Hematopoietic multipotent progenitor cell treated with erythropoietin and hydrocortisone succinate and interleukin-3 and kit ligand, for 4 days (in vitro differentiated cells): Measurements from ENCODE around the gene OR6C76.
"Not testable (repeated sequence)": the region's sequence is repeated elsewhere in the genome, so short reads cannot be mapped to it uniquely, and the experiment has no call there.

ENCODE experiments used
- DNase-seq: peaks from one replicate; pipeline ENCODE4 v3.0.0-alpha.2; 2015

Gene OR6C76

DNA sequence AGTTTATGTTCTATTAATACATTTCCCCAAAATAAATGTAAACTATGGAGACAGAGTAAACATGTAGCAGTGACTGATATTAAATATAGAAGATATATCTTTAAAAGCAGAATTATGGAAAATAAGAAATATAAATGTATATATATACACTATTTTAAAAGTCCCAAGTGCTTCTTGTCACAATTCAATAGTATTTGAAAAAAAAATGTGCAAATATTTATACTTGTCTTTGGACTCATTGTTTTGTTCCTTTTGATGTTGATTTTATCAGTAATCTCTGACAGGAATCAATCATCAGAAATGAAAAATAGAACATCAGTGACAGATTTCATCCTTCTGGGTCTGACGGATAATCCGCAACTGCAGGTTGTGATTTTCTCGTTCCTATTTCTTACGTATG, at the start of gene OR6C76:
Gene OR6C76 (plus strand): TSS at position 301 of the 400 bp plus-strand sequence. CDS start 0 bp downstream, at position 301.
- DNase-seq = no peak

DNA sequence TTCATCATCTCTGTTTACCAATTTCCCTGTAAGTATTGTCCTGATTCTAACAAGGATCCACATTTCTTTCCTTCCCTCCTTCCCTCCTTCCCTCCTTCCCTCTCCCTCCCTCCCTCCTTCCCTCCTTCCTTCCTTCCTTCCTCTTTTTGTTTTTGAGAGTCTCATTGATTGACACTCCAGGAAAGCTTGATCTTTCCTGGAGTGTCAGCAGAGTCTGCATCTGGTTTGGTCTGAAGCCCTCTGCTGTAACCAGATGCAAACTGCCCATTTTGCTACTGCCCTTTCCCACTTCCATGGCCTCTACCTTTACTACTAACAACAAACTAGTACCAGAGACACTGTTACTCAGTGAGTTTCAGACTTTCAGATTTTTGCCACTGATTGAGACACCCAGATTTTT, 40.2 kb upstream of the OR6C76 start:
- DNase-seq = no peak

DNA sequence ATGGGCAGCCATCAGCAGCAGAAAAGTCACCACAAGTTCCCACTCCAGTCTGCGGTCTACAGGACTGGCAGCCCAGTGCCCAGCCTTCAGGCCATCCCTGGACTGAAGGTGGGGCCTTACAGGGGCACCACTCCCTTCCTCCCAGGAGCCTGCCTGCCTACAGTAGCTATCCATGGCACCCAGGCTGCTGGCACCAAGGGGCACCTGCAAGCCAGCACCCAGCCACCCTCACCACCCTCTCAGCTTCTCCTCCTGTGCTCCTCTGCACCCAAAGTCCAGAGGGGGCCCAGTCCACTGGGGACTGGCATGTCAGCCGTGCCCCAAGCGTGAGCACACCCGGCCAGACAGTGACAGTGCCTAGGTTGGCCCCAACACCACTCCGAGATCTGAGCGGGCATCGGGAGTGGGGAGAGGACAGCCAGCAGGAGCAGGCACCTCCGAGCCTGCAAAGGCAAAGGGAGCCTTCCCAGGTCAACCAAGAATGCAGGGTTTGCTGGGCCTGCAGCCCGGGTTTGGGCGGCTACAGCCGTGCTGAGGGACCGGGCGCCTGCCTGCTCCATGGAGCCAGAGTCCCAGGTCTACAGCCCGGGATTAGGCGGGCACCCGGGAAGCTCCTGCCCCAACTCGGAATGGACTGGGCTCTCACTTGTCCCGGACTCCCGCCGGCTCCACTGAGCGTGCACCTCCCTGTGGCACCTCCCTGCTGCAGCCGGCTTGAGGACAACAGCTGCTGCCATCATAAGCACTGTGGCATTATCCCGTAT, 33.8 kb upstream of the OR6C76 start:
- no peak for DNase-seq

DNA sequence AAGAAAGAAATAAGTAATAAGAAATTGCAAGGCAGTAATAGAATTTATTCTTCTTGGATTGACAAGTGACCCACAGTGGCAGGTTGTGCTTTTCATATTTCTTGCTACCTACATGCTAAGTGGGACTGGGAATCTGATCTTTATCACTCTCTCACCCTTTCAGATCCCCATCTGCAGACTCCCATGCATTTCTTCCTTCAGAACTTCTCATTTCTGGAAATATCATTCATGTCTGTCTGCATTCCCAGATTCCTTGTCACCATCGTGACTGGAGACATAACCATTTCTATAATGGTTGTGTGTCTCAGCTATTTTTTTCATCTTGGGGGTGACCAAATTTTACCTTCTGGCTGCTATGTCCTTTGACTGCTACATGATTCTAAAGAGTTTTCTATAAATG, 29.7 kb upstream of the OR6C76 start:
- no peak for DNase-seq

DNA sequence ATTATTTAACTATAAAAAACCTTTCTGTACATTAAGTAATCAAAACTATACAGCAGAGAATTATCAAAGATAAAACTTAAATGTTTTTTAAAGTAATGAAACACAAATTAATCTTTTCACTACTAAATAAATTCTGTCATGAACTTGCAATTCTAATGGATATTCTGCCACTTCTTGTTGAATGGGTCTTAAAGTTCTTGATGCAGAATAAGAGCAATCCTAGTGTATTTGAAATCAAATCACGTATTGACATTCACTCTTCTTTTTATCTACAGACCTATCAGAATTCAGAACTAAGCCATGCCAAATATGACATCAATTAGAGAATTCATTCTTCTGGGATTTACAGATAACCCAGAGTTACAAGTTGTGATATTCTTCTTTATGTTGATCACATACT, 25.8 kb upstream of the OR6C76 start, which contains the start of gene OR6C65:
Gene OR6C65 (plus strand): TSS at position 301 of the 400 bp plus-strand sequence. CDS start 0 bp downstream, at position 301.
- no peak for DNase-seq

DNA sequence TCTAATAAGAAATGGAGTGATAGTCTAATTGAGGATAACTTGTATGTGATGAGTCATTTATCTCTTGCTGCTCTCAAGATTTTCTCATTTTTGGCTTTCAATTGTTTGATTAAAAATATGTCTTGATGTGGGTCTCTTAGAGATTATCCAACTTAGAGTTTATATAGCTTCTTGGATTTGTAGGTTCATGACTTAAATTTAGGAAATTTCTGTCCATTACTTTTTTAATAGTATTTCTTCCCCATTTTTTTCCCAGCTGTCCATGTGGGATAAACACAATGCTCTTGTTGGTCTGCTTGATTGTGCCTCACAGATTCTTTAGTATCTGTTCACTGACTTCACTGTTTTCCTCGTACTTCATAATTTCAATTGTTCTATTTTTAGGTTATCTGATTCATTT, 18.2 kb upstream of the OR6C76 start:
- no peak for DNase-seq

DNA sequence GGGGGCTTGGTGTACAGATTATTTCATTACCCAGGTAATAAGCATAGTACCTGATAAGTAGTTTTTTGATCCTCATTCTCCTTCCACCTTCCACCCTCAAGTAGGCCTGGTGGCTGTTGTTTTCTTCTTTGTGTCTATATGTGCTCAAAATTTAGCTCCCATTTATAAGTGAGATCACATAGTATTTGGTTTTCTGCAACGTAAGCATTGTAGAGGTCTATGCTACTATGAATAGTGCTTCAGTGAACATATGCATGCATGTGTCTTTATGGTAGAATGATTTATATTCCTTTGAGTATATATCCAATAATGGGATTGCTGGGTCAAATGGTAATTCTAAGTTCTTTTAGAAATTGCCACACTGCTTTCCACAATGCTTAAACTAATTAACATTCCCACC, 16.9 kb upstream of the OR6C76 start:
- DNase-seq = not testable (repeated sequence)

DNA sequence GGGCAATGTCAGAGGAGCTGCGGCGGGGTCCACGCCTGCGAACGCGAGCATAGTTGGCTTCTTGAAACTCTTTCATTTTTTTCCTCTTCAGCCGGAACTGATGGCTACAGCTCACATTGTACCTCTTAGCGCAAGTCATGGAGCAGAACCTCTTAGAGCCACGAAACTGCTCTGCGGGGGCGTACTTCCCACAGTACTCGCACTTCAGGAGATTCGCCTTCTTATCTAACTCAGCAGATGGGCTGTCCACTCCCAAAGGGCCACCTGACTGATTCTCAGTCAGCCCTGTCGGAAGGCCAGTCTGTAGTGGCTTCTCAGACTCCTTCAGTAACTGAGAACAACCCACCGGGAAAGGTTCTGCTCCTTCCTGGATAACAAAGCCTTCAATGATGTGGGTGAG, 13.9 kb upstream of the OR6C76 start:
- DNase-seq = not testable (repeated sequence)

DNA sequence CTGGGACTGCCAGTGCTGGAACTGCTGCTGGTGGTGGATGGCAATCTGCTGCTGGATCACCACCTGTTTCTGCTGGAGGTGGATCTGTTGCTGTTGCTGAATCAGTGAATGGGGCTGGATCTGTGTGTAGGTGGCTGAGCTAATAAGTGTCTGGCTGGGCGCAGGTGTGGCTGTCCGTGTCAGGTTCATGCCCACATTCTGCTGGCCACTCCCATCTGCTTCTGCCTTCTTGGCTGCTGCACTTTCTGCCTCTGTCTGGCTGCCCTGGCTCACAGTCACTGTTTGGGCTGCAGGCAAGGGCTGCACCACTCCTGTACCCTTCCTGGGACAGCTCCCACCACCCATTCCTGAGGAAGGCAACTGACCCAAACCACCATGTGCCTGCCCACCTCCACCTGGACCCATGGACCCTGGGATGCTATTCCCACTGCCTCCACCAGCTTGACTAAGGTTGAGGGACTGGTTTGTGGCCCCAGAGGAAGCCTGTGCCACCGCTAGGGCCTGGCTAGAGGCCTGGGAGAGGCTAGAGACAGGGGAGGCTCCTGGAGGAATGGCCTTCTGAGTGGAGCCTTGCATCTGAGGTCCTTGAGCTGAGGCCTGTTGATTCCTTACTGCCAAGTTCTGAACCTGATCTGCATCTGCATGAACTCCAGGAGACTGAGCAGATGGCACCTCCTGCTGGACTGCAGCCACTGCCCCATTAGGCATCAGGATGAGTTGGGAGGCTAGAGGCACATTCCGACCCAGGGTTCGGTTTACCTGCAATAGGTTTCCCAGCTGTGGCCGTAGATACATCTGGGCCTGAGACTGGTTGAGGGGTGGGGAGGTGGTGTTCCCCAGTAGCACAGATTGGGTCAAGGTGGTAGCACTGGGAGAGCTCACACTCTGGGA, 12.3 kb upstream of the OR6C76 start:
- DNase-seq = not testable (repeated sequence)

DNA sequence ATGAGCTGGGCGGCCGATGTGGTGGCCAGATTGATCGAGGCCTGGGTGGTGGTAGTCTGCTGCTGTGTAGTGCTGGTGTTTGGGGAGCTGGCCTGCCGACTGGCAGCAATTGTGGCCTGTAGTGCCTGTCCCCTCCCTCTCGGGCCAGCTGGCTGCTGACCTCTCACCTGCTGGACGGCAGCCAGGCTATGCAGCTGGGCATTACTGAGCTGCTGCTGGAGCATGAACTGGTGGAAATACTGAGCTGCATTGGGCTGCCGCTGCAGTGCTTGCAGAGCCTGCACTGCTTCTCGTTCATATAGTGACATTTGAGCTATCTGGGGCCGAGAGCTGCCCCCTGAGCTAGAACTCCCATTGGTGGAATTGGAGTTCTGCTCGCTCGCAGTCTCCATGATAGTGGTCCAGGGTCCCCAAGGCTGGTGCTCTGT, 11.6 kb upstream of the OR6C76 start:
- not testable (repeated sequence) for DNase-seq

DNA sequence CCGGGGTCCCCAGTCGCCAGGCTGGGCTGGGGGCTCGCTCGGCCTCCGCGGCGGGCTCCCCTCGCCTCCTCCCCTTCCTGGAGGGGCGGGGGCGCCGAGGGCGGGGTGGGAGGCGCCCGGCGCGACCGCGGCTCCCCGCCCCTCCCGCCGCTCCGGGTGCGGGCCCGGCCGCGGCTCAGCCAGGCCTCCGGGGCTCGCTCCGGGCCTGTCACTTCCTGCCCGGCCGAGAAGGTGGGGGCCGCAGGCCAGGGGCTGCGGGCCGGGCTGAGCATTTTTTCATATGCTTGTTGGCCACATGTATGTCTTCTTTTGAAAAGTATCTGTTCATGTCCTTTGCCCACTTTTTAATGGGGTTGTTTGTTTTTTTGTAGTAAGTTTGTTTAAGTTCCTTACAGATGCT, 11.2 kb upstream of the OR6C76 start:
- DNase-seq = not testable (repeated sequence)

DNA sequence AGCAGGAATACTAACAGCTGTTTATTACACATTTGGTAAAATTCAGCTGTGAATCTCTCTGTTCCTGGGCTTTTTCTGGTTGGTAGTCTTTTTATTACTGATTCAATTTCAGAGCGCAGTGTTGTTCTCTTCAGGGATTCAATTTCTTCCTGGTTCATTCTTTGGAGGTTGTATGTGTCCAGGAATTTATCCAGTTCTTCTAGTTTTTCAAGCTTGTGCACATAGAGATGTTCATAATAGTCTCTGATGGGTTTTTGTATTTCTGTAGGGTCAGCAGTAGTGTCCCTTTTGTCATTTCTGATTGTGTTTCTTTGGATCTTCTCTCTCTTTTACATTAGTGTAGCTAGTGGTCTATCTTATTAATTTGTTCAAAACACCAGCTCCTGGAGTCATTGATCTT, 9.1 kb upstream of the OR6C76 start:
- DNase-seq = no peak

DNA sequence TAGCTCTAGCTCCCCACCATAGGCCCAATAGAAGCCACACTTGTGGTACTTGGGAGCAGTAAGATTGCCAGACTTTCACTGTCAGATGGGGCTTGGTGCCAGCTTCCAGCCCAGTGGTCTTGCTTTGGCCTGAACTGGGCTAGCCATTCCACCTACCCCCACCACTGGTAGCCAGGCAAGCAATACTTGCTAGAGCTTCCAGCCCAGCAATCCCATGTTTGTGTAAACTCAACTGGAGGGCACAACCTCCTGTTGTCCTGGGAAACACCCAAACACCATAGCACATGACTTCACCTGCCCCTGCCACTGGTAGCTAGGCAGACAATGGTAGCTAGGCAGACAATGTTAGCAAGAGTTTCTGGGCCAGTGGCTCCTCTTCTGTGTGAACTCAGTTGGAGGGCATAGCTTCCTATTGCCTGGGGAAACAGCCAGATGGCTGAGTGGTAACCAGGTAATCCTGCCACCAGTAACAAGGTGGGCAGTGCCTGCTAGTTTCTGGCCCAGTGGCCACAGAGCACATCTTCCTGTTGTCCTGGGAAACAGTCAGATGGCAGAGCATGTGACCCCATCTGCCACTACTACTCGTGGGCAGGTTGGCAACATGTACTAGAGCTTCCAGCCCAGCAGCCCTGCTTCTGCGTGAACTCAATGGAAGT, 5.6 kb upstream of the OR6C76 start:
- DNase-seq = no peak

DNA sequence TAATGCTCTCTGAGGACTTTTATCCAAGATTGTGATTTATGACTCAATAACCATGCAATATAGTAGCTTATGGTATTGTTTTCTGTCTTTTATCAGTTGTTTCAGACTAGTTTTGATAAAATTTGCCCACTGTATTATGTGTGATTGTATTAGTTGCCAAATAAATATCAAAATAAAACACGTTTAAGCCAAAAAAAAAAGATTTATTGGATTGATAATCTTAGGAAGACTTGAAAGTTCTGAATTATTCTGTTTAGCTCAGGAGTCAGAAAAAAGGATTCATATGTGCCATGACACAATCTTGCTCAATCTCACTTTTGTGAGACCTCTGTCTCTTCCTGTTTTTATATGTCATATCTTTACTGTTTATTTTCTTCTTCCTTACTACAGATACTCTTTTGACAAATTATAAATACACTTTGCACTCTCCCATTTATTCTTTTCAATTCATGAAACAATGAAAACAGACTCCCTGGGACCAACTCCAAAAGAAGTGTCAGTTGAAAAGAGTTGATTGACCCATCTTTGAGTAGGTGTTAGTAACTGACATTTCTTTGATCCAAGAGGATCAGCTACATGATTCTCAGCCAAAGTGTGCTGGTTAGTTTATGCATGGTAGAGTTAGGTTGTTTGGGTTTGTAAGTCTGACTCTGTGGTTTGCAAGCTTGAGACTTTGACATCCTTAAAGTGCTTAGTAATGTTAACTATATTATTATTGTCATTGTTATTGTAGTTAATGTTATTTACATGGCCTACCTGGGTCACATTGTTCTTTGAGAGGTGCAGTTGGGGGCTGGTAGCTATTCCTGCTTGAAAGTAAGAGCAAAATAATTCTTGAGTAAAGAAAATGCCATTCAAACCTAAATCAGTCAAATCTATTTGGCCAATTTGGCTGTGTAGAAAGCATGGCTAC, 2.5 kb downstream of the OR6C76 start:
- DNase-seq = peak; percentile 7

DNA sequence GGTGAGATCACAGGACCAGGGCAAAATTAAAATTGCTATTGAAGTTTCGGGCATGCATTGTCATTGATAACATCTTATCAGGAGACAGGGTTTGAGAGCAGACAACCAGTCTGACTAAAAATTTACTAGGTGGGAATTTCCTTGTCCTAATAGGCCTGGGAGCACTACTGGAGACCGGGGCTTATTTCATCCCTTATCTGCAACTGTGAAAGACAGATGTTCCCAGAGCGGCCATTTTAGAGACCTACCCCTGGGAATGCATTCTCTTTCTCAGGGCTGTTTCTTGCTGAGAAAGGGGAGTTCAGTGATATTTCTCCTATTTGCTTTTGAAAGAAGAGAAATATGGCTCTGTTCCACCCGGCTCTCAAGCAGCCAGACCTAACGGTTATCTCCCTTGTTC, 15.2 kb downstream of the OR6C76 start:
- DNase-seq = not testable (repeated sequence)

DNA sequence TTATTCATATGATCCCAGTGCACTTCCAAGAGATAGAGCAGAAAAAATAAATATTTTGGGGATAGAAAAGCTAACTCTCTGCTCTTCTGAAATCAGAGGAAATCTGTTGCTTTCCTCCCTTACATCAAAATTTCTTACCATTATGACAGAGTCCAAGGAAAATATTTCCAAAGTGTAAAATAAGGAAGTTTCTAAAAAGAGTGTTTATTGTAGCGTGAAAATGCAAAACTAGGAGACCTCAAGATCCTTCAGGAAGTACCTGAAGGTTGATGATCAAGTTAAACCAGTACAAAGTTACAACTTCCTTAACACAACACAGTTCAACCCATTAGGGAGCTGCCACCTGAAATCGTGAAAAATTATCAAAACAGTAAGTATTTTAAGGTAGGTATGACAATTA, 17.7 kb downstream of the OR6C76 start, which contains the start of gene OR6C2:
Gene OR6C2 (plus strand): TSS at position 301 of the 400 bp plus-strand sequence. CDS start 8,138 bp downstream, outside the sequence.
- DNase-seq = no peak

DNA sequence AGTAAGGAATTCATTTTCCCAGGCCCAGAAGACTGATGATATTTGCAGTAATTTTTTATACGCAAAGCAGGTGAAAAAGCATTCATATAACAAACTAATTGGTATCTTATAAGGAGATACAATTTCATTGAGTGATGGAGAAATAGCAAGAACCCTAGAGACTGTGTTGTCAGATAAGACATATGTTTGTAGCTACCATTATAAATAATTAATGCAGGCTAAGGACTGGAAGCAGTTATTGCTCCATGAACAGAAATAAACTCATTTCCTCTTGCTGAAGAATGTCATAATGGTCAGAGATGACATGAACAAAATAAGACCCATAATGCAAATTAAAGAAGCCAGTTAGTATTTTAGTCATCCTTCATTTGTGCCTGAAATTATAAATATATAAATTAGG, 19.3 kb downstream of the OR6C76 start:
- DNase-seq = no peak

DNA sequence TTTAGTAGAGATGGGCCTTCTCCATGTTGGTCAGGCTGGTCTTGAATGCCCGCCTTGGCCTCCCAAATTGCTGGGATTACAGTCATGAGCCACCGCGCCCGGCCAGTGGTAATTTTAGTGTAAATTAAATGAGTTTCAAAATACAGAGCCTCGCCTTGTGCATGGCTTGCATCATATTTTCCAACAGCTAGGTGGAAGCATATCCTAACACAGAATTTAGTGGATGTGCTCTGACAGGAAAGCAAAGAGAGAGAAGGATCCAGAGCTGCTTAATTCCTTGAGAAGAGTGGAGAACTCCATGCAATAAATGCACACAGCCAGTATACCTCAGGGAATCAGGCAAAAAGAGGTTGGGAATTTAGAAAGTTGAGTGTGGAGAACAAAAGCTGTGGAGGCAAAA, 20.3 kb downstream of the OR6C76 start:
- peak; percentile 10 for DNase-seq

DNA sequence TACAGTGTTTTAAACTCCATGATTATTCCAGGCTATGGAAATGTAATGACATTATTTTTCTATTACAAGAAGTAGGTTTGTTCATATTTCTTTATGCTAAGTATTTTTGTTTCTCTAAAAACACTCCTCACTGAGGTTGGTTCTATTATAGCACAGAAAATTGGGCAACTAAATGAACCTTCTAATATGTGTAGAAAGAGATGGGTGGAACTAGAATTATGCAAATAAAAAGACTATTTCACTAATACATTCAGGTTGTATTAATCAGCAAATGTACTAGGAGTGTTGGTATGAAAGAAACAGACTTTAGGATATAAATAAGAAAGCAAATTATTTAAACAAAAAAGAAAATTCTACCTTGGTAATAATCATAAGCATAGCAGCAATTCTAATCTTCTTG, 22.8 kb downstream of the OR6C76 start:
- no peak for DNase-seq

DNA sequence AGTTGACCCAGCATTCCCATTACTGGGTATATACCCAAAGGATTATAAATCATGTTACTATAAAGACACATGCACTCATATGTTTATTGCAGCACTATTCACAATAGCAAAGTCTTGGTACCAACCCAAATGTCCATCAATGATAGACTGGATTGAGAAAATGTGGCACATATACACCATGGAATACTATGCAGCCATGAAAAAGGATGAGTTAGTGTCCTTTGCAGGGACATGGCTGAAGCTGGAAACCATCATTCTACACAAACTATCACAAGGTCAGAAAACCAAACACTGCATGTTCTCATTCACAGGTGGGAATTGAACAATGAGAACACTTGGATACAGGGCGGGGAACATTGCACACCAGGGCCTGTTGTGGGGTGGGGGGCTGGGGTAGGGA, 38.9 kb downstream of the OR6C76 start:
- not testable (repeated sequence) for DNase-seq

DNA sequence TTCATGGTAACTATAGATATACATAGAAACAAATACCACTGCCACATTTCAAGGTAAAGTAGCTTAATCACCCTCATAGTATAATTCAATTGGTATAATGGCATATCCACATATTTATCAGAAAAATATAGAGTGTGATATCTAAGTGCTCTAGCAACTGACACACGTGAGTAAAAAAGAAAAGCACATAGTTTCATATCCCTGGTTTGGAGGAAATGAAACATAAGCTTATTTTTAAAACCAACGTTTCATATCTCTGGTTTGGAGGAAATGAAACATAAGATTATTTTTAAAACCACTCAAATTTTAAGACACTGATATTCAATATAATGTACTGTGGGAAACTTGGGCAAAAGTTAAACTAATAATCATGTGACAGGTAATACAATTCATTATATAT, 41.8 kb downstream of the OR6C76 start:
- no peak for DNase-seq

DNA sequence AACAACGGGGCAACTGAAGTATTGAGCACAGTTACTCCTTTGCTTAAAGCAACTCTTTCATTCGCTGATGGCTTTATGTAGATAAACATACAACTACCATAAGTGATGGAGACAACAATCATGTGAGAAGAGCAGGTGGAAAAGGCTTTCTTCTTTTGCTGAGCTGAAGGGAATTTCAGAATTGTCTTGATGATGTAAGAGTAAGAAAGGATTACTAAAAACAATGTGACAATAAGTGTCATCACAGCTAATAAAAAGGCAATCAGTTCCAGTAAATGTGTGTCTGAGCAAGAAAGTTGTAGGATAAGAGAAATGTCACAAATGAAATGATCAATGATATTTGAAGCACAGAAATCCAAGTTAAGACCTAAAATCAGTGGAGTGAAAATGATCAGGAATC, 43.2 kb downstream of the OR6C76 start:
- DNase-seq = no peak
